Measurements from ENCODE around the gene NUDT1.

Gene NUDT1

GRCh38 chr7:2220030-2220429 is 22.0 kb upstream of the NUDT1 start:
- no peak for DNase-seq (ENCODE audit: low read depth, low spot score)
- no peak overlapping the region for H3K4me3 ChIP-seq (ENCODE audit: low read length)

DNA sequence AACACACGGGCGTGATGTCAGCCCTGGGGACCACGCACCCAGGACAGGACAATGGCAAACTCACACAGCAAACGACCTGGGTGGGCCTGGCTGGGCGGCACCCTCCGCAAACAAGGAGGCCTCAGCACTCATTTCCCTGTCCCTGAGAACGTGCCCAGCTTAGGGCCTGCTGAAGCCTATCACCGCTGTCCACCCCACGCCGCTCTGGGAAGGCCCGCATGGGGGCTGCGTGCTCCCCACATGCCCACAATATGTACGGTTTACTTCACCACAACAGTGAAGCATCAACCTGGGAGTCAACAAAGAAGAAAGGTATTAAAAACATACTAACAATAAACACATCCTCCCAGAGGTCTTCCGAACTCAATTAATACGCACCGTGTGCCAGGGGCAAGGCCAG is 21.5 kb upstream of the NUDT1 start:
- DNase-seq (ENCODE audit: low read depth, low spot score), result no peak
- H3K4me3 ChIP-seq (ENCODE audit: low read length), result no peak overlapping the region

- DNase-seq (ENCODE audit: low read depth, low spot score), result no peak
These were observed 21.1 kb upstream of the NUDT1 start for GRCh38 chr7:2220954-2221353.

DNA sequence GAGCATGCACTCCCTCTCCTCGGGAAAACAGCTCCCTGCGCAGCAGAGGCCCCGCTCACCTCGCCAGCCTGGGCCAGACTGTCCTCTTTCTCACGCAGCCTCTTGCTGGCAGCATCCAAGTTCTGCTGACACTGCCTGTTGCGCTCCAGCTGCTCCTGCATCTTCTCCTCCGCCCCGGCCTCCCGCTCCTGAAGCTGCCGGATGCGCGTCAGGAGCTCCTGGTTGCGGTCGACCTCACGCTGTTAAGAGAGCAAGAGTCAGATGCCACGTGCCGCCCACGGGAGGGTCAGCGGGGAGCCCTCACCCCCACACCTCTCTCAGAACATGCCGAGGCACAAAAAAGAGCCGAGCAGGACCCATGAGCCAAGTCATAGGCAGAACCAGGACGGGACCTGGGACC is 19.5 kb upstream of the NUDT1 start:
- H3K4me3 ChIP-seq (ENCODE audit: low read length), result no peak overlapping the region
- DNase-seq (ENCODE audit: low read depth, low spot score), result no peak

More at GRCh38 chr7:2220954-2221353, 21.1 kb upstream of the NUDT1 start:
- no peak overlapping the region for H3K4me3 ChIP-seq (ENCODE audit: low read length)

DNA sequence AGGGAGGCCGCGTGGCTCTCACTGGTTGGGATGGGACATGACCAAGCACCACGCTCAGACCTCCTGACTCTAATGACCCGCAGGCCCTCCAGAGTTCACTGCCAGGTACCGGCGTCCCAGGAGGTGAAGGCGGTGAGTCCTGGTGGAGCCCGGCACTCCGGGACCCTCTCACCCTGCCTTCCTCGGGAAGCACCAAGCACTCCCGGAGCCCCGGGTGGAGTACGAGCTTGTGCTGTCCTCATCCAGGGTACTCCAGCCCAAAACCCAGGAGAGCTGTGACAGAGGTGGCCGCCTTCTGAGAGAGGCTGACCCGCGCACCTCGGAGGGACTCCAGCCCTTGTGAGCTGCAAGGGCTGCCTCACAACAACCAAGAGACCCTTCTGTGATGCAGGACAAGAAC is 18.7 kb upstream of the NUDT1 start:
- no peak for DNase-seq (ENCODE audit: low read depth, low spot score)
- H3K4me3 ChIP-seq (ENCODE audit: low read length), result no peak overlapping the region

- no peak overlapping the region for H3K4me3 ChIP-seq (ENCODE audit: low read length)
- DNase-seq (ENCODE audit: low read depth, low spot score), result no peak
These were observed 17.5 kb upstream of the NUDT1 start for GRCh38 chr7:2224491-2224928.

DNA sequence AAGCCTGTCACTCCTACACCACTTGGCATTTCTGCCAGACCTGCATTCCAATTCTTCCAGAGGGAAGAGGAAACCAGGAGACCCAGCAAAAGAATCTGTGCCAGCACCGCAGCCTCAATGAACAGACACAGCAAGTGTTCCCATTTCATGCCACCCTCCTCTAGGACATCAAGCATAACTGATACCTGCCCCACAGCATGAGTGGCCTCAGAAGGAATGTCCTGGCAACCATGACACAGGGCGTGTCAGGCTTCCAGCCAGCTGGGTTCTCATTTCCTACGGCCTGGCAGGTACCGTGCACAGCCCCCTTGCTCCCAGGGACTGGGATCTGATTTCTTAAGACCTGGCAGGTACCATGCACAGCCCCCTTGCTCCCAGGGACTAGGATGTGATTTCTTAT is 17.1 kb upstream of the NUDT1 start:
- DNase-seq (ENCODE audit: low read depth, low spot score), result no peak
- no peak overlapping the region for H3K4me3 ChIP-seq (ENCODE audit: low read length)

DNA sequence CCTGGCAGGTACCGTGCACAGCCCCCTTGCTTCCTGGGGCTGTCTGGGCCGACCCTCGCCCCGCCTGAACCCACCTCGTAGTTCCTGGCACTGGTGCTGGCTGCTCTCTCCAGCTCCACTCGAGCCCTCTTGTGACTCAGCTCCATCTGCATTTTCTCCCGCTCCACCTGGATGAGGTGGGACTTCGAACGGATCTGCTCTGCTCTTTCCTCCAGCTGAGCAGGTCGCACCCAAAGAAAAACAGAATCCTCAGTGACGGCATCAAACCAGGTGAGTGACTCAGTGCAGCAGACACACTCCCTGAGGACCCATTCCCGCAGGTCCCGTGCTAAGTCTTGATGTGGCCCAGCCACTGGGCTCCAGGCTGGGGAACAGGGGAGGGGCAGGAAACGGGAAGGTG is 16.7 kb upstream of the NUDT1 start:
- no peak overlapping the region for H3K4me3 ChIP-seq (ENCODE audit: low read length)
- no peak for DNase-seq (ENCODE audit: low read depth, low spot score)

DNA sequence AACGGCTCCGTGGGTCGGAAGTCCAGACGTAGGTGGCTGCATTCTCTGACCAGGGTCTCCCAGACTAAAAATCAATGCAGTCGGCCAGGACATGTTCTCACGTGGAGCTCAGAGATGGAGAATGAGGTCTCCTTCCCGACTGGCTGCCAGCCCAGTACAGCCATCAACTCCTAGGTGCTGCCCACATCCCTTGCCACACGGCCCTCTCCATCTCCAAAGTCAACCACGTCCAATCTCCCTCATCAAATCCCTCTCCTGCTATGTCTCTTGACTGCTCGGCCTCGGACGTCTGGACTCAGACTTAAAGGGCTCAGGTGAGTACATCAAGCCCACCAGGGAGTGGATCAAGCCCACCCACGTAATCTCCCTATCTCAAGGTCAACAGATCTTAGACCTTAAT is 16.2 kb upstream of the NUDT1 start:
- no peak for DNase-seq (ENCODE audit: low read depth, low spot score)
- no peak overlapping the region for H3K4me3 ChIP-seq (ENCODE audit: low read length)

GRCh38 chr7:2227699-2228098 is 14.3 kb upstream of the NUDT1 start:
- H3K4me3 ChIP-seq (ENCODE audit: low read length), result no peak overlapping the region
- no peak for DNase-seq (ENCODE audit: low read depth, low spot score)

GRCh38 chr7:2228921-2229320 is 13.1 kb upstream of the NUDT1 start:
- DNase-seq (ENCODE audit: low read depth, low spot score), result no peak
- no peak overlapping the region for H3K4me3 ChIP-seq (ENCODE audit: low read length)

DNA sequence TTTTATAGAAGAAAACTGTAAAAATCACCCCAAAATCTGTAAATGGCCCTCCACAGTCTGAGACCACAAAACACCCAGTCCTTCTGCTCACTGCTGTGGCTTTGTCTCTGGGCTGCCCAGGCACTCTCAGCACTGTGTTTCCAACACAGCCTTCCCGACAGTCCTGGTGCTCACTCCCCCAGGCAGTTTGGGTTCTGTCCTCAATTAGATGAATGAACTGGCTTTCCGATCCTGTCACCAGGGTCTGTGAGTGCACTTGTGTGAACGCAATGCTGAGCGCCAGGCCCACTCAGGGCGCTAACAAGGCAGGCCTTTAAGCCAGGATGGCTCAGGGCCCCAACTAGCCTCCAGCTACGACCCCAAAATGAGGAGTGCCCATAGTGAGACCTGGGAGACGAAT is 12.6 kb upstream of the NUDT1 start:
- no peak for DNase-seq (ENCODE audit: low read depth, low spot score)
- no peak overlapping the region for H3K4me3 ChIP-seq (ENCODE audit: low read length)

DNA sequence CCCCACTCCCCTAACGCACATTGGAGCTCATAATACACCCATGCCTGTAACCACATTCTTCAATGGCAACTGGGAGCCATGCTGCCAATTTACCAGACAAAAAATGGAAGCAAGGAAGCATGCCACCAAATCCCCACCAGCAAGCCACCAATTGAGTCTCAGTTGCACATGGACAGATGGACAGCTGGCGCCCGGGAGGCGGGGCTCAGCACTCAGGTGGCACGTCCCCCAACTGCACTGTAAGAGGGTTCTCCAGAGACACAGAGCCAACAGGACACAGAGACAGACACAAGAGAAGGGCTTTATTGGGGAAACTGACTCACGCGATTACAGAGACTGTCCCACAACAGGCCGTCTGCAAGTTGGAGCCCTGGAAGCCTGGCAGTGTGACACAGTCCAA is 11.8 kb upstream of the NUDT1 start:
- DNase-seq (ENCODE audit: low read depth, low spot score), result no peak
- H3K4me3 ChIP-seq (ENCODE audit: low read length), result no peak overlapping the region

DNA sequence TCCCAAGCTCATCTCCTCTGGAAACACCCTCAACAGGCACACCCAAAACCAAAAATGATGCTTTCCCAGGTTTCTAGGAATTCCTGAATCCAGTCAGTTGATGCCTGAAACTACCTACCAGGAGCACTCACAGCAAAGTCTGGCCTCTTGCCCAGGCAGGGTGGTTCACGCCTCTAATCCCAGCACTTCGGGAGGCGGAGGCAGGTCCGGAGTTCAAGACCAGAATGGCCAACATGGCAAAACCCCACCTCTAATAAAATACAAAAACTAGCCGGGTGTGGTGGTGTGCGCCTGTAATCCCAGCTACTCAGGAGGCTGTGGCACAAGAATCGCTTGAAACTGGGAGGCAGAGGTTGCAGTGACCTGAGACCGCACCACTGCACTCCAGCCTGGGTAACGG is 11.1 kb upstream of the NUDT1 start:
- DNase-seq (ENCODE audit: low read depth, low spot score), result no peak
- no peak overlapping the region for H3K4me3 ChIP-seq (ENCODE audit: low read length)

DNA sequence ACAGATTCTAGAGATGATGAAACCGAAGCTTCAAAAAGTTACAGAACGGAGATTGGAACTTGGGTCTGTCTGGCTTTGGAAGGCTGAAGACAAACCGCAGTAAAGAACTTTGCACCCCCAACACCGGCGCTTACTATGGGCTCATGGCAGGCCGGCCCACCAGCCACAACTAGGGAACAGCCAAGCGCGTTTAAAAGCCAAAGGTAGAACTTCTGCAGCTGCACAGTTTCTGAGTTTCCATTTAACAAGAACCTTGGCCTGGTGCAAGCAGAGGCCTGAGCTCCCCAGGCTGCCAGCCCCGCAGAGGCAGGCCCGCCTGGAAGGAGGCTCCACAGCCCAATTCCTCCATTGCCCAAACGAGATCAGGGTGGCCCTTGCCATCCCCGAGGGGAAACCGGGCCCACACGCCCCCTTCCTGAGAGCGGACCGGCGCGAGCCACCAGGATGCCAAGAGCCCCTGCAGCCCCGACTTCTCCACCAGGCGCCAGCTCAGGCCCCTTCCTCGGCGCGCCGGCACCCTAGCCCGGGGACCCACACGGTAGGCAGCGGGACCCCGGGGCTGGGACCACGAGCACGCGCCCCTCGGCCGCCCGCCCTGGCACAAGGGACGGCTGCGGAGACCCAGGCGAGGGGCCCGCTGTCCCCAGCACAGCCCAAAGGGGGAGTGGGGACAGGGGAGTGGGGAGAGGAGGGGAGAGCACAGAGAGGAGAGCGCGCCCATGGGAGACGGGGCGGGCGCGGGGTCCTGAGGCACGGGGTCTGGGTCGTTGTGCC is 9.8 kb upstream of the NUDT1 start:
- H3K4me3 ChIP-seq (ENCODE audit: low read length), result peak overlapping the region; percentile 78
- DNase-seq (ENCODE audit: low read depth, low spot score), result no peak

- H3K4me3 ChIP-seq (ENCODE audit: low read length), result peak within 1 kb of the TSS; percentile 78
- DNase-seq (ENCODE audit: low read depth, low spot score), result peak; percentile 67
These were observed 9.1 kb upstream of the NUDT1 start, which contains the start of gene MAD1L1 for GRCh38 chr7:2232766-2233520. TSS of gene MAD1L1 (minus strand) at chr7:2232945. CDS start at chr7:2230133, 2,812 bp downstream.

DNA sequence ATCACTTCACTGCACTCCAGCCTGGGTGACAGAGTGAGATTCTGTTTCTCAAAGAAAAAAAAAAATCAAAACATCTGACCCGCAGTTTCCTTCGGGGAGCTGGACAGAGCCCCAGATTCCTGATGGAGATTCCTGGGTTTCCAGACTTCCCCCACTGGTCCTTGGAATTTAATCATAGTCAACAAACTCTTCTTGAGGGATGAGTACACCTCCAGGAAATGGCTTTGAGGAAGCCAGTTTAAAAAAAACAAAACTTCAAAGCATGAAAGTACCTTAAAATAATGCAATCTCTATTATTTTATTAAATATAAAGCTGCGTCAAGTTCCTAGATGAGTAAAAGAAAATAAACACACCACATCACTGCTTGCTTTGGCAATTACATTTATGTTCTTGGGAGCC is 8.1 kb upstream of the NUDT1 start:
- DNase-seq (ENCODE audit: low read depth, low spot score), result no peak
- H3K4me3 ChIP-seq (ENCODE audit: low read length), result no peak overlapping the region

- no peak for DNase-seq (ENCODE audit: low read depth, low spot score)
- H3K4me3 ChIP-seq (ENCODE audit: low read length), result no peak overlapping the region
These were observed 4.9 kb upstream of the NUDT1 start for GRCh38 chr7:2237109-2237602.

DNA sequence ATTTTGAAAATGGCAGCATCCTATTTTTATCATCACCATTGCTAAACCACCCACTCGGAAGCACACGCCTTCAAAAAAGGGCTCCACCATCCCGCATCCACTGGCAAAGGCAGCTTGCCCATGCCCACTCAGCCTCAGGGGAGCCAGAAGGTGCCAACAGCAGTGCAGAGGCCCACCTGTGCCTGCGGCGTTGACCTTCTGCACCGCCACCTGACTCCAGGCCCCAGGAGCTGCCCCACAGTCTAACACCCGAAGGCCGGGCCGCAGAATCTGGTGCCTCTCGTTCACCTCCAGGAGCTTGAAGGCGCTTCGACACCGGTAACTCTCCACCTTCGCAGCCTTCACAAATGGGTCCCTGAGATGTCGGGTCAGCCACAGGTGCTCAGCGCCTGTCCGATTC is 2.8 kb upstream of the NUDT1 start:
- H3K4me3 ChIP-seq (ENCODE audit: low read length), result no peak overlapping the region
- no peak for DNase-seq (ENCODE audit: low read depth, low spot score)
